Urinary bladder (tissue), 4 donors: ENCODE results near the gene NCBP2L. TPM values are rescaled to one million over a fixed set of nuclear protein-coding genes. Genes with fewer than 3 reads are reported as not detected.

Source experiments
- DNase-seq: peaks from one replicate; pipeline ENCODE4 v3.0.0-alpha.2; 2015; ENCODE audit errors: extremely low spot score
- H3K27ac ChIP-seq: one replicate; pipeline ENCODE4 v1.5.1; 2013; ENCODE audit warnings: low read depth, mild to moderate bottlenecking, moderate library complexity
- H3K36me3 ChIP-seq: one replicate; pipeline ENCODE4 v1.6.1; 2013; ENCODE audit warnings: mild to moderate bottlenecking, moderate library complexity; ENCODE audit not compliant: insufficient read depth
- H3K4me1 ChIP-seq: one replicate; pipeline ENCODE4 v1.6.1; 2013; ENCODE audit warnings: mild to moderate bottlenecking, moderate library complexity; ENCODE audit not compliant: insufficient read depth
- H3K4me3 ChIP-seq: one replicate; pipeline ENCODE4 v1.5.1; 2013; ENCODE audit warnings: low read depth, low read length
- WGBS: extraction: QIAGEN DNeasy Blood & Tissue Kit; methylation state at CpG from one replicate; pipeline ENCODE4 v1.1.7; 2013; 5-methylcytosine and 5-hydroxymethylcytosine counted together
- polyA plus RNA-seq: library from polyadenylated mRNA; stranded (reverse); fragments of 200-250 nt; gene quantifications from one replicate; pipeline ENCODE4 v1.2.3, GENCODE V29; 2013
- total RNA-seq: library from RNA; depleted of rRNA; stranded (reverse); fragments of >200 nt; gene quantifications from one replicate; pipeline ENCODE4 v1.2.3, GENCODE V29; 2014
- donor health status: healthy with polysubstance abuse.
- donor health status: healthy.

NCBP2L gene
- total and polyA plus RNA-seq, 2 donors, result not detected

GRCh38 chrX:107836958-107837357 lies 59.4 kb downstream of the NCBP2L start:
- 88% methylated on average over 2 of the region's 2 CpGs for WGBS
- no peak overlapping the region for H3K27ac ChIP-seq
- no peak for DNase-seq
- no peak overlapping the region for H3K4me3 ChIP-seq
- no peaks in the 10 kb centered on the region for H3K4me1 ChIP-seq
- H3K36me3 ChIP-seq, result no peaks in the 10 kb centered on the region

- Histone ChIP-seq H3K4me3 (no peak overlapping the region), H3K36me3 (no peaks in the 10 kb centered on the region), H3K27ac (no peak overlapping the region), H3K4me1 (no peaks in the 10 kb centered on the region)
- 98% methylated on average over 15 of the region's 15 CpGs for WGBS
- DNase-seq, result no peak
Observed at GRCh38 chrX:107840971-107841370, 63.4 kb downstream of the NCBP2L start.

- Histone ChIP-seq H3K4me1 (no peaks in the 10 kb centered on the region), H3K4me3 (no peak overlapping the region), H3K27ac (no peak overlapping the region), H3K36me3 (no peaks in the 10 kb centered on the region)
- no peak for DNase-seq
- 88% methylated on average over 6 of the region's 6 CpGs for WGBS
Observed at GRCh38 chrX:107842715-107843400, 65.3 kb downstream of the NCBP2L start.

Other genes starting within 250 kb of the NCBP2L start
- 22.9 TPM for gene PRPS1, start 149.2 kb upstream of the NCBP2L start, total RNA-seq
- 35.7 TPM for gene PRPS1, start 149.2 kb upstream of the NCBP2L start, polyA plus RNA-seq
- gene TSC22D3, start 1.9 kb upstream of the NCBP2L start, total RNA-seq, result 63.2 TPM
- 843 TPM for gene TSC22D3, start 1.9 kb upstream of the NCBP2L start, polyA plus RNA-seq
- 24.6 TPM for gene MID2, start 48.1 kb downstream of the NCBP2L start, total RNA-seq
- gene MID2, start 48.1 kb downstream of the NCBP2L start, polyA plus RNA-seq, result 14.1 TPM
- gene TEX13B, start 204.6 kb downstream of the NCBP2L start, total RNA-seq, result not detected
- gene TEX13B, start 204.6 kb downstream of the NCBP2L start, polyA plus RNA-seq, result not detected